Fibroblast of mammary gland (primary cell): ENCODE results near the gene PPP2R2B.

ENCODE experiments used
- DNase-seq: peaks from one replicate; pipeline ENCODE4 v3.0.0-alpha.2; 2010; ENCODE audit warnings: low read depth
- H3K4me3 ChIP-seq: 2 replicates; pipeline ENCODE4 v1.5.1; 2011; ENCODE audit warnings: low read depth, mild to moderate bottlenecking, low read length, moderate library complexity; ENCODE audit not compliant: control insufficient read depth
- TF ChIP-seq, protein P1 (sequence below): conservative IDR thresholded peaks from 2 replicates; pipeline ENCODE4 v1.5.1; 2011; ENCODE audit warnings: low read depth, low read length, inconsistent platforms; ENCODE audit not compliant: control insufficient read depth, insufficient read depth

The PPP2R2B gene

GRCh38 chr5:146586752-146587151 is 291.8 kb downstream of the PPP2R2B start:
- TF ChIP-seq, protein P1, sequence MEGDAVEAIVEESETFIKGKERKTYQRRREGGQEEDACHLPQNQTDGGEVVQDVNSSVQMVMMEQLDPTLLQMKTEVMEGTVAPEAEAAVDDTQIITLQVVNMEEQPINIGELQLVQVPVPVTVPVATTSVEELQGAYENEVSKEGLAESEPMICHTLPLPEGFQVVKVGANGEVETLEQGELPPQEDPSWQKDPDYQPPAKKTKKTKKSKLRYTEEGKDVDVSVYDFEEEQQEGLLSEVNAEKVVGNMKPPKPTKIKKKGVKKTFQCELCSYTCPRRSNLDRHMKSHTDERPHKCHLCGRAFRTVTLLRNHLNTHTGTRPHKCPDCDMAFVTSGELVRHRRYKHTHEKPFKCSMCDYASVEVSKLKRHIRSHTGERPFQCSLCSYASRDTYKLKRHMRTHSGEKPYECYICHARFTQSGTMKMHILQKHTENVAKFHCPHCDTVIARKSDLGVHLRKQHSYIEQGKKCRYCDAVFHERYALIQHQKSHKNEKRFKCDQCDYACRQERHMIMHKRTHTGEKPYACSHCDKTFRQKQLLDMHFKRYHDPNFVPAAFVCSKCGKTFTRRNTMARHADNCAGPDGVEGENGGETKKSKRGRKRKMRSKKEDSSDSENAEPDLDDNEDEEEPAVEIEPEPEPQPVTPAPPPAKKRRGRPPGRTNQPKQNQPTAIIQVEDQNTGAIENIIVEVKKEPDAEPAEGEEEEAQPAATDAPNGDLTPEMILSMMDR = no peak
- no peak overlapping the region for H3K4me3 ChIP-seq
- no peak for DNase-seq

- no peak for DNase-seq
- H3K4me3 ChIP-seq = no peak overlapping the region
- TF ChIP-seq, protein P1 = no peak
Measured at GRCh38 chr5:146584750-146585149, 293.8 kb downstream of the PPP2R2B start.

DNA sequence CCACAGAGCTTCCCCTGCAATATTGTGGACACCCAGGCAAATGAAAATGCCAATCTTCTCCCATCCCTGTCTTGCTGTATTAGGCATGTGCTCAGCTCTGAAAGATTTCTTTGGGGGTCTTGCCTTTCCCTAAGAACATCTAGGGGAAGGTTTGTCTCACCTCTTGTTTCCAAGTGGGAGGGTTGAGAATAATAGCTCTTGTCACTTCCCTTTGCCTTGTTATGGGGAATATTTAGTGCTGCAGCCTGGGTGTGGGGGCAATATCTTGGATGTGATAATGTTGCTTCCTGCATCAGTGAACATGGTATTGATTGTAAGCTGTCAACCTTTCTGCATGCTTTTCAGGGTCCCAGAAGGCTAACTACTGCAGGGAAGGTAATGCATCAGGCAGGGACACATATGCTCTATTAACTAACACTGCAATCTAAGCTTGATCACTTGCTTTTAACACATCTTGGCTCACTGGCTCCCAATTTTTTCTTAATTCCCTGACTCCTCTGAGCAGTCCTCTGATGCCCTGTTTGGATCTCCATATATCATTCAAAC is 296.4 kb downstream of the PPP2R2B start:
- TF ChIP-seq, protein P1 = no peak

GRCh38 chr5:146580237-146580636 is 298.3 kb downstream of the PPP2R2B start:
- no peak overlapping the region for H3K4me3 ChIP-seq
- DNase-seq = no peak
- TF ChIP-seq, protein P1 = no peak

More for the DNA sequence above, 296.4 kb downstream of the PPP2R2B start:
- no peak overlapping the region for H3K4me3 ChIP-seq
- DNase-seq = no peak

DNA sequence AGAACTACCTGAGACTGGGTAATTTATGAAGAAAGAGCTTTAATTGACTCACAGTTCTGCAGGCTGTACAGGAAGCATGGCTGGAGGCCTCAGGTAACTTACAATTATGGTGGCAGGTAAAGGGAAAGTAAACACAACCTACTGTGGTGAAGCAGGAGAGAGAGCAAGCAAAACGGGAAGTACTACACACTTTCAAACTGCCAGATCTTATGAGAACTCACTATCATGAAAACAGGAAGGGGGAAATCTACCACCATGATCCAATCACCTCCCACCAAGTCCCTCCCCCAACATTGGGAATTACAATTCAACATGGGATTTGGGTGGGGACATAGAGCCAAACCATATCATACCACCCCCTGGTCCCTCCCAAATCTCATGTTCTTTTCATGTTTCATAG is 303.8 kb downstream of the PPP2R2B start:
- no peak for DNase-seq
- TF ChIP-seq, protein P1 = no peak
- no peak overlapping the region for H3K4me3 ChIP-seq

GRCh38 chr5:146568161-146568560 is 310.4 kb downstream of the PPP2R2B start:
- H3K4me3 ChIP-seq = no peak overlapping the region
- TF ChIP-seq, protein P1 = no peak
- no peak for DNase-seq
